ENCODE data around the gene CIC.

- TF ChIP-seq POLR2A (IDR thresholded peaks at IDR 0.05) (no peak), CTCF (IDR thresholded peaks at IDR 0.05 in 4 of 5, conservative IDR thresholded peaks at IDR 0.05 in 1 of 5) (no peak)
These were observed 4.5 kb downstream of the CIC start for GRCh38 chr19:42273407-42274064.
